Natural killer cell (primary cell): ENCODE data around the gene ACAT2. TPM values are rescaled to one million over a fixed set of nuclear protein-coding genes. Genes with fewer than 3 reads are reported as not detected.
"Not testable (repeated sequence)": the region's sequence is repeated elsewhere in the genome, so short reads cannot be mapped to it uniquely, and the experiment has no call there.

Source experiments
- ATAC-seq, 3 donors: fragments of 150-1000 bp in 2 of 3; fragments of 200-7000 bp in 1 of 3; cut with Tn5 transposase; 1 replicate in 1 of 3; 2 replicates in 2 of 3; pipeline ENCODE4 v1.10.0; 2021; ENCODE audit warnings: mild to moderate bottlenecking in 2 of 3, moderate library complexity in 2 of 3
- DNase-seq, 2 donors: peaks; one replicate each; pipeline versions ENCODE4 v3.0.0 to v3.0.0-alpha.2; 2013 to 2021; ENCODE audit warnings: mixed read lengths in 1 of 2
- H3K27ac ChIP-seq: one replicate; pipeline ENCODE4 v1.5.1; 2013; ENCODE audit warnings: mild to moderate bottlenecking, low read length
- H3K27me3 ChIP-seq: one replicate; pipeline ENCODE4 v1.6.1; 2013; ENCODE audit warnings: low read length; ENCODE audit not compliant: control insufficient read depth, insufficient read depth
- H3K36me3 ChIP-seq: one replicate; pipeline ENCODE4 v1.6.1; 2013; ENCODE audit warnings: low read length; ENCODE audit not compliant: control insufficient read depth, insufficient read depth
- H3K4me1 ChIP-seq: one replicate; pipeline ENCODE4 v1.6.1; 2013; ENCODE audit warnings: low read length; ENCODE audit not compliant: control insufficient read depth, insufficient read depth
- H3K4me3 ChIP-seq: one replicate; pipeline ENCODE4 v1.5.1; 2013; ENCODE audit warnings: low read length
- H3K9me3 ChIP-seq: one replicate; pipeline ENCODE4 v1.6.1; 2013; ENCODE audit warnings: low read length; ENCODE audit not compliant: control insufficient read depth, insufficient read depth
- H3K27ac Mint-ChIP-seq, 2 donors: one replicate each; pipeline ENCODE4 v1.8.0; 2022; ENCODE audit warnings: mild to moderate bottlenecking in 2 of 2, mixed read lengths in 2 of 2, moderate library complexity in 1 of 2
- H3K27me3 Mint-ChIP-seq, 2 donors: one replicate each; pipeline ENCODE4 v1.8.0; 2022; ENCODE audit warnings: low read depth in 2 of 2, mixed read lengths in 2 of 2
- H3K36me3 Mint-ChIP-seq: one replicate; pipeline ENCODE4 v1.8.0; 2022; ENCODE audit warnings: mixed read lengths
- H3K4me1 Mint-ChIP-seq, 2 donors: one replicate each; pipeline ENCODE4 v1.8.0; 2022; ENCODE audit warnings: mixed read lengths in 2 of 2
- H3K4me3 Mint-ChIP-seq: one replicate; pipeline ENCODE4 v1.8.0; 2022; ENCODE audit warnings: mild to moderate bottlenecking, moderate library complexity, mixed read lengths
- H3K9me3 Mint-ChIP-seq, 2 donors: one replicate each; pipeline ENCODE4 v1.8.0; 2022; ENCODE audit warnings: mixed read lengths in 2 of 2
- CTCF ChIP-seq: fragments of 200-600 bp; IDR thresholded peaks from one replicate; pipeline ENCODE4 v1.8.0; 2022; ENCODE audit warnings: antibody characterized with exemption
- WGBS: methylation state at CpG from one replicate; pipeline ENCODE4 v1.1.7; 2013; ENCODE audit warnings: missing lambda C conversion rate; ENCODE audit not compliant: insufficient coverage; 5-methylcytosine and 5-hydroxymethylcytosine counted together
- intact Hi-C: fragments of 100-400 bp; cut with micrococcal nuclease; formaldehyde crosslinking; loops from one replicate; pipeline ENCODE4 v1.14.2; 2022
- total RNA-seq, 4 donors: library from RNA; stranded (reverse); fragments of 120-200 nt in 1 of 4; gene quantifications; one replicate each; pipeline versions ENCODE4 v1.2.3 to v1.2.4, GENCODE V29; 2013 to 2022

The ACAT2 gene
- total RNA-seq, 3 donors from 2014 or later (not counting 1 experiment from before 2014, with no cell fraction given): 21.7 to 31.7 (median 26.5) TPM

GRCh38 chr6:159722655-159723054 is 39.2 kb upstream of the ACAT2 start:
- Mint-ChIP-seq H3K27ac (no peak overlapping the region), H3K36me3 (no peaks in the 10 kb centered on the region), H3K27me3 (no peaks in the 10 kb centered on the region), H3K4me3 (no peak overlapping the region), H3K9me3 (peaks cover 0 to 3% of the 10 kb centered on the region in 2 donors), H3K4me1 (peaks cover 12 to 13% of the 10 kb centered on the region in 2 donors)
- Histone ChIP-seq H3K36me3 (no peaks in the 10 kb centered on the region), H3K27ac (no peak overlapping the region), H3K27me3 (no peaks in the 10 kb centered on the region), H3K4me1 (peaks cover 7% of the 10 kb centered on the region), H3K9me3 (no peaks in the 10 kb centered on the region), H3K4me3 (no peak overlapping the region)
- no peak for TF ChIP-seq CTCF
- intact Hi-C loops: no loop called here
- DNase-seq (no peak), ATAC-seq (no peak)

- no peak for ATAC-seq
- Mint-ChIP-seq H3K4me3 (no peak overlapping the region), H3K9me3 (peaks cover 0 to 3% of the 10 kb centered on the region in 2 donors), H3K27ac (no peak overlapping the region), H3K36me3 (no peaks in the 10 kb centered on the region), H3K27me3 (no peaks in the 10 kb centered on the region), H3K4me1 (peaks cover 16% of the 10 kb centered on the region in 2 donors)
- Histone ChIP-seq H3K4me3 (no peak overlapping the region), H3K36me3 (no peaks in the 10 kb centered on the region), H3K27ac (no peak overlapping the region), H3K27me3 (no peaks in the 10 kb centered on the region), H3K9me3 (no peaks in the 10 kb centered on the region), H3K4me1 (peaks cover 7% of the 10 kb centered on the region)
- TF ChIP-seq CTCF: no peak
- intact Hi-C loops: no loop called here
- 96% methylated on average over 2 of the region's 2 CpGs for WGBS
- DNase-seq: no peak
Measured at GRCh38 chr6:159723259-159723658, 38.6 kb upstream of the ACAT2 start.

GRCh38 chr6:159724778-159725177 is 37.1 kb upstream of the ACAT2 start:
- Histone ChIP-seq H3K4me3 (no peak overlapping the region), H3K36me3 (peaks cover 1% of the 10 kb centered on the region), H3K27me3 (no peaks in the 10 kb centered on the region), H3K27ac (no peak overlapping the region), H3K9me3 (no peaks in the 10 kb centered on the region), H3K4me1 (peaks cover 11% of the 10 kb centered on the region)
- intact Hi-C loops: no loop called here
- no peaks in the 10 kb centered on the region for H3K36me3 Mint-ChIP-seq
- peaks cover 0 to 3% of the 10 kb centered on the region in 2 donors for H3K9me3 Mint-ChIP-seq
- DNase-seq (no peak), ATAC-seq (no peak)
- no peak overlapping the region for H3K4me3 Mint-ChIP-seq
- WGBS: 96% methylated on average over 4 of the region's 4 CpGs
- H3K27ac Mint-ChIP-seq: no peak overlapping the region
- peaks cover 31 to 32% of the 10 kb centered on the region in 2 donors for H3K4me1 Mint-ChIP-seq
- H3K27me3 Mint-ChIP-seq: no peaks in the 10 kb centered on the region
- no peak for TF ChIP-seq CTCF

GRCh38 chr6:159725208-159725607 is 36.6 kb upstream of the ACAT2 start:
- intact Hi-C loops: not testable (repeated sequence)

More at GRCh38 chr6:159725208-159725607, 36.6 kb upstream of the ACAT2 start:
- not testable (repeated sequence) for H3K9me3 ChIP-seq, DNase-seq, H3K27me3 ChIP-seq, H3K27ac Mint-ChIP-seq, H3K36me3 Mint-ChIP-seq, H3K27me3 Mint-ChIP-seq, H3K4me3 Mint-ChIP-seq, ATAC-seq, H3K4me3 ChIP-seq, H3K27ac ChIP-seq, H3K36me3 ChIP-seq, H3K9me3 Mint-ChIP-seq
- WGBS: 100% methylated on average over 3 of the region's 3 CpGs
- H3K4me1 Mint-ChIP-seq: peaks cover 32 to 36% of the 10 kb centered on the region in 2 donors
- peaks cover 11% of the 10 kb centered on the region for H3K4me1 ChIP-seq
